MCF 10A (cell line): ENCODE results near the gene SNRPD3. TPM values are rescaled to one million over a fixed set of nuclear protein-coding genes. Genes with fewer than 3 reads are reported as not detected.

ENCODE experiments used
- BruUV-seq: library from RNA; stranded (reverse); fragments of 400-500 nt; replicated peaks from 2 replicates; lab custom pipeline; 2021; lab: Mats Ljungman, UMichigan
- CTCF ChIA-PET: fragments of 300-600 bp; sonication (Branson Sonifier 250); formaldehyde crosslinking; extraction: SDS; loops from one replicate; lab custom pipeline; 2021; ENCODE audit warnings: antibody characterized with exemption, inconsistent platforms; lab: Yijun Ruan, JAX
- POLR2A ChIA-PET: fragments of 300-600, 350-650 bp; sonication (Branson Sonifier 250); formaldehyde crosslinking; extraction: SDS; loops from one replicate; lab custom pipeline; 2020; ENCODE audit warnings: antibody characterized with exemption, inconsistent platforms; lab: Yijun Ruan, JAX
- DNase-seq: peaks from one replicate; pipeline ENCODE4 v3.0.0-alpha.2; 2018; ENCODE audit not compliant: unreplicated experiment
- H3K27ac Mint-ChIP-seq: one replicate; pipeline ENCODE4 v1.8.0; 2022; ENCODE audit warnings: mild to moderate bottlenecking, low read depth, mixed read lengths; ENCODE audit not compliant: unreplicated experiment
- H3K27me3 Mint-ChIP-seq: one replicate; pipeline ENCODE4 v1.8.0; 2022; ENCODE audit warnings: mixed read lengths; ENCODE audit not compliant: insufficient read depth, unreplicated experiment
- H3K36me3 Mint-ChIP-seq: one replicate; pipeline ENCODE4 v1.8.0; 2022; ENCODE audit warnings: mild to moderate bottlenecking, moderate library complexity, mixed read lengths; ENCODE audit not compliant: insufficient read depth, unreplicated experiment
- H3K4me1 Mint-ChIP-seq: one replicate; pipeline ENCODE4 v1.8.0; 2022; ENCODE audit warnings: mixed read lengths; ENCODE audit not compliant: insufficient read depth, unreplicated experiment
- H3K4me3 Mint-ChIP-seq: one replicate; pipeline ENCODE4 v1.8.0; 2022; ENCODE audit warnings: mild to moderate bottlenecking, moderate library complexity, mixed read lengths; ENCODE audit not compliant: unreplicated experiment
- H3K9me3 Mint-ChIP-seq: one replicate; pipeline ENCODE4 v1.8.0; 2022; ENCODE audit warnings: mixed read lengths; ENCODE audit not compliant: unreplicated experiment
- CTCF ChIP-seq: fragments of 200-600 bp; IDR thresholded peaks from one replicate; pipeline ENCODE4 v1.8.0; 2022; ENCODE audit warnings: antibody characterized with exemption, mild to moderate bottlenecking; ENCODE audit not compliant: unreplicated experiment
- intact Hi-C: fragments of 100-400 bp; cut with micrococcal nuclease; formaldehyde crosslinking; loops from 2 replicates; pipeline ENCODE4 v1.14.1; 2022
- total RNA-seq: library from RNA; stranded (reverse); gene quantifications from 2 replicates; pipeline ENCODE4 v1.2.3, GENCODE V29; 2022

The SNRPD3 gene
- total RNA-seq, 1 experiment from 2014 or later: 94.6 TPM

GRCh38 chr22:24532075-24532474, 23.7 kb upstream of the SNRPD3 start:
- no peak overlapping the region for H3K27ac Mint-ChIP-seq
- ChIA-PET CTCF (interaction anchor here (0.5 to 1.2 kb wide), 2 partner anchors 10 to 108 kb away, joined by 3 to 5 read pairs; no protein-coding TSS in a partner anchor), POLR2A (no interaction called here)
- no peak for TF ChIP-seq CTCF
- no peaks in the 10 kb centered on the region for H3K27me3 Mint-ChIP-seq
- no peaks in the 10 kb centered on the region for H3K9me3 Mint-ChIP-seq
- no peak overlapping the region for H3K4me3 Mint-ChIP-seq
- intact Hi-C loops: no loop called here
- H3K36me3 Mint-ChIP-seq: no peaks in the 10 kb centered on the region
- no peaks in the 10 kb centered on the region for H3K4me1 Mint-ChIP-seq
- no peak for DNase-seq
- BruUV-seq: no TSS peak

- intact Hi-C loops: no loop called here
- no TSS peak for BruUV-seq
- POLR2A ChIA-PET: no interaction called here
- CTCF ChIA-PET: interaction anchor here (0.7 kb wide), 2 partner anchors 8 to 551 kb away, joined by 3 read pairs; no protein-coding TSS in a partner anchor
- H3K9me3 Mint-ChIP-seq: no peaks in the 10 kb centered on the region
- H3K36me3 Mint-ChIP-seq: peaks cover 11% of the 10 kb centered on the region
- no peaks in the 10 kb centered on the region for H3K27me3 Mint-ChIP-seq
- DNase-seq: no peak
- no peaks in the 10 kb centered on the region for H3K4me1 Mint-ChIP-seq
- TF ChIP-seq CTCF: no peak
- H3K4me3 Mint-ChIP-seq: no peak overlapping the region
- H3K27ac Mint-ChIP-seq: no peak overlapping the region
Observed at GRCh38 chr22:24535348-24535747, 20.5 kb upstream of the SNRPD3 start.

- no peaks in the 10 kb centered on the region for H3K27me3 Mint-ChIP-seq
- TF ChIP-seq CTCF: no peak
- CTCF ChIA-PET: interaction anchor here (0.7 kb wide), 2 partner anchors 9 to 19 kb away, joined by 3 read pairs; no protein-coding TSS in a partner anchor
- no TSS peak for BruUV-seq
- H3K36me3 Mint-ChIP-seq: peaks cover 18% of the 10 kb centered on the region
- H3K27ac Mint-ChIP-seq: no peak overlapping the region
- no peaks in the 10 kb centered on the region for H3K9me3 Mint-ChIP-seq
- POLR2A ChIA-PET: interaction anchor here (0.6 kb wide), 1 partner anchor 44 kb away, joined by 3 read pairs; no protein-coding TSS in a partner anchor
- no peak overlapping the region for H3K4me3 Mint-ChIP-seq
- intact Hi-C loops: no loop called here
- H3K4me1 Mint-ChIP-seq: no peaks in the 10 kb centered on the region
- DNase-seq: peak; percentile 5
Observed at GRCh38 chr22:24536089-24536488, 19.7 kb upstream of the SNRPD3 start.

- TSS peak; percentile 43 for BruUV-seq
- H3K36me3 Mint-ChIP-seq: peaks cover 40% of the 10 kb centered on the region
- TF ChIP-seq CTCF: no peak
- no peaks in the 10 kb centered on the region for H3K9me3 Mint-ChIP-seq
- H3K4me3 Mint-ChIP-seq: no peak overlapping the region
- POLR2A ChIA-PET: interaction anchor here (0.8 kb wide), 1 partner anchor 13 kb away, joined by 3 read pairs; no protein-coding TSS in a partner anchor
- intact Hi-C loops: no loop called here
- no peaks in the 10 kb centered on the region for H3K4me1 Mint-ChIP-seq
- CTCF ChIA-PET: interaction anchor here (1.9 kb wide), 1 partner anchor 14 kb away, joined by 6 read pairs; no protein-coding TSS in a partner anchor
- H3K27ac Mint-ChIP-seq: no peak overlapping the region
- no peak for DNase-seq
- H3K27me3 Mint-ChIP-seq: no peaks in the 10 kb centered on the region
Observed at GRCh38 chr22:24540470-24540869, 15.3 kb upstream of the SNRPD3 start.
